Karpas-422 (cell line): ENCODE measurements around the gene EPHB6. TPM values are rescaled to one million over a fixed set of nuclear protein-coding genes. Genes with fewer than 3 reads are reported as not detected.

Source experiments
- DNase-seq: peaks from one replicate; pipeline ENCODE4 v3.0.0-alpha.2; 2015
- H2AFZ ChIP-seq: fragments of 200-600 bp; sonication (generic); 2 replicates; pipeline ENCODE4 v1.6.1; 2014; ENCODE audit warnings: antibody characterized with exemption, low read length, mixed read lengths
- H3K27ac ChIP-seq: fragments of 200-600 bp; sonication (generic); 2 replicates; pipeline ENCODE4 v1.5.1; 2014; ENCODE audit warnings: mild to moderate bottlenecking, low read length, moderate library complexity
- H3K27me3 ChIP-seq: fragments of 200-600 bp; sonication (generic); 2 replicates; pipeline ENCODE4 v1.6.1; 2014; ENCODE audit warnings: low read length, mixed read lengths
- H3K36me3 ChIP-seq: fragments of 200-600 bp; sonication (generic); 2 replicates; pipeline ENCODE4 v1.6.1; 2014; ENCODE audit warnings: low read length, mixed read lengths; ENCODE audit not compliant: insufficient read depth
- H3K4me1 ChIP-seq: fragments of 200-600 bp; sonication (generic); 2 replicates; pipeline ENCODE4 v1.6.1; 2014; ENCODE audit warnings: mild to moderate bottlenecking, low read length, mixed read lengths
- H3K4me2 ChIP-seq: fragments of 200-600 bp; sonication (generic); 2 replicates; pipeline ENCODE4 v1.6.1; 2014; ENCODE audit warnings: low read length, low read depth, mild to moderate bottlenecking; ENCODE audit not compliant: poor library complexity, severe bottlenecking
- H3K4me3 ChIP-seq: fragments of 200-600 bp; sonication (generic); 2 replicates; pipeline ENCODE4 v1.5.1; 2014; ENCODE audit warnings: mild to moderate bottlenecking, antibody characterized with exemption, low read length, mixed read lengths
- H3K79me2 ChIP-seq: fragments of 200-600 bp; sonication (generic); 2 replicates; pipeline ENCODE4 v1.6.1; 2014; ENCODE audit warnings: mild to moderate bottlenecking, low read length, mixed read lengths
- H3K9ac ChIP-seq: fragments of 200-600 bp; sonication (generic); 2 replicates; pipeline ENCODE4 v1.6.0; 2014; ENCODE audit warnings: low read length
- H3K9me2 ChIP-seq: fragments of 200-600 bp; sonication (generic), shearing (Covaris generic); replicated peaks from 2 replicates; pipeline ENCODE4 v1.6.0; 2014; ENCODE audit warnings: mild to moderate bottlenecking, low read length, moderate library complexity; ENCODE audit not compliant: insufficient read depth
- H3K9me3 ChIP-seq: fragments of 300-700, 200-600 bp; sonication (generic); 2 replicates; pipeline ENCODE4 v1.6.1; 2014; ENCODE audit warnings: low read length, mixed read lengths
- H4K20me1 ChIP-seq: fragments of 200-600 bp; sonication (generic); 2 replicates; pipeline ENCODE4 v1.6.1; 2014; ENCODE audit warnings: mild to moderate bottlenecking, antibody characterized with exemption, low read length, low read depth; ENCODE audit not compliant: insufficient read depth
- total RNA-seq: library from RNA; depleted of rRNA; stranded (reverse); fragments of >200 nt; shearing (Covaris generic); gene quantifications from 2 replicates; pipeline ENCODE4 v1.2.3, GENCODE V29; 2014; ENCODE audit warnings: low replicate concordance

The EPHB6 gene
- total RNA-seq, 1 experiment from 2014 or later, result not detected

DNA sequence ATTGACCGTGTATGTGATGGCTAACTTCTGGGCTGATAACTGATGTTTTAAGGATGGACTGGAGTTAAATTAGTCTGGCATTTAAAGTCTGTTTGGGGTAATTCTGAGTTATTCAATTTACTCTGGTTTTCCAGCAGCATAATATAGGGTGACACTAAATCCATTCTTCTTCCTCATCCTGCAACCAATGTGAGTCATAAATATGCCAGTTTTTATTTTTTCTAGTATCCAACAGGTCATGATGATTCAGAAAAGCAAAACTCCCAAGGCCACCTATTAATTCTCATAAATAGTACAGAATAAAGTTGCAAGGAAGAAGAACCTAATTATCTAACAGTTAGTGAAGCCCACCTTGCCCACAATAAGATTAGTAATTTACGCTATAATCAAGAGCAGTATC is 7.5 kb upstream of the EPHB6 start:
- no peaks in the 10 kb centered on the region for H3K9me2 ChIP-seq
- no peaks in the 10 kb centered on the region for H3K27me3 ChIP-seq
- no peak overlapping the region for H3K4me2 ChIP-seq
- H3K4me3 ChIP-seq, result no peak overlapping the region
- no peak overlapping the region for H2AFZ ChIP-seq
- H4K20me1 ChIP-seq, result no peaks in the 10 kb centered on the region
- H3K36me3 ChIP-seq, result no peaks in the 10 kb centered on the region
- no peaks in the 10 kb centered on the region for H3K4me1 ChIP-seq
- no peaks in the 10 kb centered on the region for H3K79me2 ChIP-seq
- no peaks in the 10 kb centered on the region for H3K9me3 ChIP-seq
- H3K9ac ChIP-seq, result no peak overlapping the region
- DNase-seq, result no peak
- no peak overlapping the region for H3K27ac ChIP-seq

DNA sequence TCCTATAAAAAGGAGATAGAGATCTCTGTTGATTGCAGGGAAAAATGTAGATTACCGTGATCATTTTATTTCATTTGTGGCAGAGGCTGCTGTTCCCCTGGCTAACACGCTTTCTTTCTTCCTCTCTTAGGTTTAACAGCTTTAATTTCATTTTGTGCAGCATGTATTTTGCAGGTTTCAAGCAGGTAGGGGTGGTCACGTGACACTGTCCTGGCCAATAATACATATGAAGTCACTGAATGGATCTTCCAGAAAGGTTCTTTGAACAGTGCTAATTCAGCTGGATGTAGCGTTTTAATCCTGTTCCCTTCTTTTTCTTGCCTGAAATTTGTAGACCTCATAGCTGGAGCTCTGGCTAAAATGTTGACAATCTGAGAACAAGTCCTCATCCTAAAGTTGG is 3.6 kb upstream of the EPHB6 start:
- Histone ChIP-seq H3K79me2 (no peaks in the 10 kb centered on the region), H4K20me1 (no peaks in the 10 kb centered on the region), H3K27me3 (no peaks in the 10 kb centered on the region), H3K4me2 (no peak overlapping the region), H2AFZ (no peak overlapping the region), H3K4me3 (no peak overlapping the region), H3K36me3 (no peaks in the 10 kb centered on the region), H3K27ac (no peak overlapping the region), H3K9ac (no peak overlapping the region), H3K9me3 (no peaks in the 10 kb centered on the region), H3K4me1 (peaks cover 13% of the 10 kb centered on the region), H3K9me2 (no peaks in the 10 kb centered on the region)
- no peak for DNase-seq

DNA sequence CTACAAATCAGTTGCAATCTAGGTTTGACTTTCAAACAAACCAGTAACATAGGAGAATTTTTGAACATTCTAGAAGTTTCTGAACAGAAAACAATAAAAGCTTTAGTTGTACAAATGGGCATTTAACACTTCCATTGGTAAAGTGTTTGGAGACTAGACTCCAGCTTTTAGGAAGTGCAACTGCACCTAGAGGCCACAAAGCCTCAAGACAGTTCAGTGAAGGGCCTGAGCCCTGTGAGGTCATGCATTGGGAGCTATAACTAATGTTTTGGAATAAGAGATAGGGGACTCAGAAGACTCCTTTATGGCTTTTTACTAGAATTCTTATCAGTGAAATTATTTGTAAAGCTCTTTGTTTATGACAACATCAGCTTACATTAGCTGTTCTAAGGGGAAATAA is 3.0 kb upstream of the EPHB6 start:
- H2AFZ ChIP-seq, result no peak overlapping the region
- H3K9me2 ChIP-seq, result no peaks in the 10 kb centered on the region
- no peaks in the 10 kb centered on the region for H3K36me3 ChIP-seq
- no peak overlapping the region for H3K4me3 ChIP-seq
- DNase-seq, result no peak
- no peaks in the 10 kb centered on the region for H3K27me3 ChIP-seq
- no peak overlapping the region for H3K4me2 ChIP-seq
- no peak overlapping the region for H3K27ac ChIP-seq
- peaks cover 13% of the 10 kb centered on the region for H3K4me1 ChIP-seq
- no peaks in the 10 kb centered on the region for H3K79me2 ChIP-seq
- no peaks in the 10 kb centered on the region for H4K20me1 ChIP-seq
- no peak overlapping the region for H3K9ac ChIP-seq
- no peaks in the 10 kb centered on the region for H3K9me3 ChIP-seq

DNA sequence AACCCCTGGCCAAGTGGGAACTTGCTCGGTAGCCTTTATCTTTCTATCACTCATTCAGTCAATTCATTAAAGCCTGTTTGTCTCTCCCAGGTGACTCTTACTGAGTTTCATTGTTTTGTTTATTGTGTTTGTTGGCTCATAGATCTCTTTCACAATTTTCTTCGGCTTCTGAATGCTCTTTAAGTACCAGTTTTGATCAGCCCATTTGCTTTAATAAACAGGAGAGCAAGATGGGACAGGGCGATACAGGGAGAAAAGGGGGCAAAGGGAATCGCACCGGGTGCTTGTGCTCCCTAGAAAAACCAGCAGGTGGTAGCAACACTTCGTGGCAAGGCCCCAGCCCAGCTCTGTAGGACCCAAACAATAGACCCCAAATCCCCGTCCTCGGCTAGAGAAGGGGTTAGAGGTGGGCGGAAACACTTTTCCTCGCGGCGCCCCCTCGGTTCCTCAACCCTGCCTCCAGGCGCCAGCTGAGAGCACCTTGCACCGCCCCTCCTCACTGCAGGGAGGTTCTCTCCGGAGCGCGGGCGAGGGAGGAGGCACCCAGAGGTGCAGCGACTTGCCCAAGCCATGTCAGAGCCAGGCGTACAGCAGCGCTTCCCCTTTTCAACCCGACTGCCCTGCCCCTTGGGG is 1.0 kb upstream of the EPHB6 start:
- Histone ChIP-seq H4K20me1 (no peaks in the 10 kb centered on the region), H3K27ac (no peak overlapping the region), H3K4me2 (peak overlapping the region; percentile 96), H2AFZ (peak overlapping the region; percentile 97), H3K27me3 (no peaks in the 10 kb centered on the region), H3K9me3 (no peaks in the 10 kb centered on the region), H3K79me2 (no peaks in the 10 kb centered on the region), H3K9ac (peak overlapping the region; percentile 67), H3K36me3 (no peaks in the 10 kb centered on the region), H3K4me3 (peak overlapping the region; percentile 74), H3K4me1 (peaks cover 13% of the 10 kb centered on the region), H3K9me2 (no peaks in the 10 kb centered on the region)
- DNase-seq, result peak; percentile 88

DNA sequence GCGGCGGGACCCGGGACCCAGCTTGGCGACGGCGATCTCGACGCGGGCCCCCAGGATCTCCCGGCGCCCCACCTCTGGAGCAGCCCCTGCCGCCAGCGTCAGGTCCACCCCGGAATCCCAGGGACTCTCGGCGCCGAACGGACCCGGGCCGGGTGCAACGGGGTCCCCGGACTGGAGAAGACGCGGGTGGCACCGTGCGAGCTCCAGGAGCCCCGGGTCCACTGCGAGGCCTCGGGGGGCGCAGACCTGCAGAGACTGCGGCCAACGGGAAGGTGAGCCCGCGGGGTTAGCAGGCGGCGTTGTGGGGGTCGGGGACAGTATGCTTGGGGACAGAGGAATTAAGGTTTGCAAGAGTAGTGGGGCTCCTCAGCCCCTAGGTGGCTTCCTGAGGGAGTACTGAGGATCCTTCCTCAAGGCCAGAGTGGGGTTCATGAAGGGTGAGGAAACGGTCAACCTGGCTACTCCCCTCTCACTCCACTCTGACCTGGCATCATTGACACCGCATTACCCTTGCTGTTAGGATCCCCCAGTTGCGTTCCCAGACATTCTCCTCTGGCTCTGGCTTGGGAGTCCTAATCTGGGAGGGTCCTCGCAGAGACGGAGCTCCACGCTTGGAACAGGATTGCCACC is 353 bp downstream of the EPHB6 start:
- Histone ChIP-seq H4K20me1 (no peaks in the 10 kb centered on the region), H3K27ac (no peak overlapping the region), H3K9me3 (no peaks in the 10 kb centered on the region), H3K4me3 (peak overlapping the region; percentile 74; the same call in 1 of the 2 replicates), H3K79me2 (no peaks in the 10 kb centered on the region), H3K27me3 (no peaks in the 10 kb centered on the region), H3K9me2 (no peaks in the 10 kb centered on the region), H3K36me3 (no peaks in the 10 kb centered on the region), H3K4me1 (peaks cover 13% of the 10 kb centered on the region), H3K9ac (no peak overlapping the region), H2AFZ (no peak overlapping the region), H3K4me2 (peak overlapping the region; percentile 96)
- no peak for DNase-seq

DNA sequence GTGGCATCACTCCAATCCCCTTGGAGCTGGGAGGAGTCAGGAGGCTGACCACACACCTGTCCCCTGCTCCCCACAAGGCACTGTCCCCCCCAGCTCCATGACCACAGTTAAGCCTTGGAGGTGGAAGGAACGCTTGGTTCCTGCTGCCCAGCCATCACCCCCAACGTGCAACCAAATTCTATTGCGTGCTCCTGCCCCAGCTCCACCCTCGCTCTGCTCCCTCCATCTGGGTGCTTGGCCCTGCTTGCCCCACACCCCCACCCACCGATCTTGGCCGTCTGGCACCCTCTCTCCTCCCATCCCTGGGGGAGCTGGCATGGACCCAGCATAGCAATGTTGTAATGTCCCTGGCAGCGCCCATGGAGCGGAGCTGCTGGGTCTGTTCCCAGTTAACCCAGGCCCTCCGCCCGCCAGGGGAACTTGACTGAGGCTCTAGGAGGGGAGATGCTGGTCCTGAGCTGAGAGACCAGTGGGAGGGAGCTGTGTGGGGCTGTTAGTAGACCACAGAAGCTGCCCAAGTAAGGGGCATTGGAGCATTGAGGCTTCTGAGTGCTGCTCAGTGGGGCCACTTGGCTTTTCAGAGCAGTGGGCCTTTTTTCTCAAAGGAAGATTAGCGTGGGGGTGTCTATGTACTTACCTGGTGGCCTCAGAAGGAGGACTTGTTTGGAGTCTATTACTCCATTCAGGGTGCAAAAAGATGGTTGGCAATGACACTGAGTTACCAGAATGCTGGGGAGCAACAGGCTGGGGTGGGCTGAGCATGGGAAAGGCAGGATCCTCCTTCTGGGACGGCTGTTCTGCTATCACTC is 1.1 kb downstream of the EPHB6 start:
- H3K4me1 ChIP-seq, result peaks cover 13% of the 10 kb centered on the region
- no peak overlapping the region for H3K4me3 ChIP-seq
- no peaks in the 10 kb centered on the region for H3K79me2 ChIP-seq
- H3K9ac ChIP-seq, result no peak overlapping the region
- no peak overlapping the region for H3K27ac ChIP-seq
- H2AFZ ChIP-seq, result no peak overlapping the region
- H3K9me3 ChIP-seq, result no peaks in the 10 kb centered on the region
- no peaks in the 10 kb centered on the region for H3K36me3 ChIP-seq
- H3K4me2 ChIP-seq, result no peak overlapping the region
- no peaks in the 10 kb centered on the region for H3K9me2 ChIP-seq
- no peaks in the 10 kb centered on the region for H4K20me1 ChIP-seq
- no peak for DNase-seq
- no peaks in the 10 kb centered on the region for H3K27me3 ChIP-seq

DNA sequence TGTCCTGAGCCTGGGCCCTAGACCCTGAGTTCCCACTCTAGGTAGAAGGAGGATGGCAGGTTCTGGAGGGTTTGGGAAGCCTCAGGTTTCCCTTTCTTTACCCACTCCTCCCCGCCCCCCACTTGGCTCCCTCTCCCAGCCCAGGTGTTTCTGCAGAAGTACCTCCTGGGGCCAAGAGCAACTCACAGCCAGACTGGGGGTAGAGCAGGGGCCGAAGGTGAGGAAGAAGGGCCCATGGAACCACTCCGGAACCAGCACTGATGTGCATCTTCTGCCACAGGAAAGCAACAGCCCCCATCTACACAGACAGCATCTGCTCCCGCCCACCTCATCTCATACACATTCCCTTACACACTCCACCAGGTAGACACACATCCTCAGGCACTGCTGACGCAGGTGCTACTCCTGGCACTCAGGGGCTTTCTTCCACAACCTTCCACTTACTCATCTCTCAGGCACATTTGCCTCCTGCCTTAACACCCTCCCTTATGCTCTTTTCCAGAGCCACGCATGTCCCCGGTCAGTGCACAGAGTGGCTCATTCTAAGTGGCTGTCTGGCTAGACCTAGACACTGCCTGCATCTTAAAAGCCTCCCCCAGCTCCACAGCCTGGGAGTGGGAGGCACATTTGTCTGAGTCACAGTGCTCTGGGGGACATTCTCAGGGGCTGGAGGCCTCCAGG is 1.8 kb downstream of the EPHB6 start:
- Histone ChIP-seq H3K36me3 (no peaks in the 10 kb centered on the region), H4K20me1 (no peaks in the 10 kb centered on the region), H3K4me2 (no peak overlapping the region), H3K4me1 (peaks cover 13% of the 10 kb centered on the region), H3K27me3 (no peaks in the 10 kb centered on the region), H3K9me2 (no peaks in the 10 kb centered on the region), H3K27ac (no peak overlapping the region), H2AFZ (no peak overlapping the region), H3K9me3 (no peaks in the 10 kb centered on the region), H3K79me2 (no peaks in the 10 kb centered on the region), H3K4me3 (no peak overlapping the region), H3K9ac (no peak overlapping the region)
- no peak for DNase-seq

DNA sequence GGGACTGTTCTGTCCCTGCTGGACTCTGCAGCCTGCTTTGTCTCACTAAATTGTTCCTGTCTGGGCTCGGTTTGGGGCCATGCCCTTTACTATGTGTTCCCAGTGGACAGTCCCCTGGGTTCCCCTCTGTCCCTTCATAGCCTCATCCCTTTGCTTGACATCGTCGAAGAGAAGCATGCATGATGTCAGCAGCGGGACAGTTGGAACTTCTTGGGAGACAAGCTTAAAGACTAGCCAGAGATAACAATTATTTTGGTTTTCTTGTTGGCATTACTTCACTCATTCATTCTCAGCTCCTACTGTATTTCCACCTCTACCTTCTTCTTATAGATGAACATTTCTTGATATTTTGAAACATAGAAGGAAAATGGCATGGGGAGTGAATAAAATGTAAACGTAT is 2.7 kb downstream of the EPHB6 start:
- Histone ChIP-seq H3K9me3 (no peaks in the 10 kb centered on the region), H3K79me2 (no peaks in the 10 kb centered on the region), H3K4me3 (no peak overlapping the region), H3K9me2 (no peaks in the 10 kb centered on the region), H4K20me1 (no peaks in the 10 kb centered on the region), H3K27ac (no peak overlapping the region), H3K4me1 (peaks cover 13% of the 10 kb centered on the region), H2AFZ (no peak overlapping the region), H3K9ac (no peak overlapping the region), H3K36me3 (no peaks in the 10 kb centered on the region), H3K4me2 (no peak overlapping the region), H3K27me3 (no peaks in the 10 kb centered on the region)
- DNase-seq, result no peak
